H1 (cell line): ENCODE measurements around the gene SFMBT2. TPM values are rescaled to one million over a fixed set of nuclear protein-coding genes. Genes with fewer than 3 reads are reported as not detected.

ENCODE experiments used
- CTCF ChIA-PET: fragments of 300-600 bp; sonication (Branson Sonifier 250); formaldehyde crosslinking; loops from one replicate; lab custom pipeline; 2021; ENCODE audit not compliant: partially characterized antibody; lab: Charles Lee
- POLR2A ChIA-PET: fragments of 300-600 bp; sonication (Branson Sonifier 250); formaldehyde crosslinking; loops from one replicate; lab custom pipeline; 2021; ENCODE audit warnings: inconsistent platforms; ENCODE audit not compliant: partially characterized antibody; lab: Charles Lee
- DNase-seq, 2 experiments: peaks; one replicate each; pipeline versions ENCODE4 v3.0.0 to v3.0.0-alpha.2; 2010 to 2022; ENCODE audit warnings: low spot score in 2 of 2, low read depth in 1 of 2, mixed read lengths in 1 of 2
- FAIRE-seq: peaks from 2 replicates; lab custom pipeline; 2011; peaks lifted over from hg19 to GRCh38; lab: Jason Lieb, UNC
- H2AFZ ChIP-seq: 2 replicates; pipeline ENCODE4 v1.8.1; 2012; ENCODE audit warnings: low read length, inconsistent platforms
- H2AK5ac ChIP-seq: 2 replicates; pipeline ENCODE4 v1.6.1; 2013; ENCODE audit warnings: low read depth, low read length
- H2BK120ac ChIP-seq: replicated peaks from 2 replicates; pipeline ENCODE3; 2013; ENCODE audit warnings: low read depth, low read length, inconsistent platforms
- H2BK12ac ChIP-seq: 2 replicates; pipeline ENCODE4 v1.6.1; 2013; ENCODE audit warnings: low read depth, low read length
- H2BK15ac ChIP-seq: 2 replicates; pipeline ENCODE4 v1.6.1; 2013; ENCODE audit warnings: low read length
- H2BK20ac ChIP-seq: 2 replicates; pipeline ENCODE4 v1.6.1; 2013; ENCODE audit warnings: low read length
- H2BK5ac ChIP-seq: 2 replicates; pipeline ENCODE4 v1.6.1; 2013; ENCODE audit warnings: low read depth, low read length
- H3K14ac ChIP-seq: 2 replicates; pipeline ENCODE4 v1.6.1; 2013; ENCODE audit warnings: inconsistent platforms; ENCODE audit not compliant: insufficient read length
- H3K18ac ChIP-seq: 2 replicates; pipeline ENCODE4 v1.6.1; 2013; ENCODE audit warnings: low read length; ENCODE audit errors: extremely low read depth
- H3K23ac ChIP-seq: 2 replicates; pipeline ENCODE4 v1.6.1; 2013; ENCODE audit warnings: inconsistent platforms; ENCODE audit not compliant: insufficient read length
- H3K23me2 ChIP-seq: 2 replicates; pipeline ENCODE4 v1.6.1; 2013; ENCODE audit warnings: low read depth, low read length
- H3K27ac ChIP-seq: 2 replicates; pipeline ENCODE4 v1.6.1; 2011; ENCODE audit warnings: low read depth, low read length, inconsistent platforms
- H3K27me3 ChIP-seq, 4 experiments: replicated peaks in 1 of 4; 1 replicate in 1 of 4; 2 replicates in 3 of 4; pipeline versions ENCODE4 v1.6.1 to v1.8.1; 2011 to 2013; ENCODE audit warnings: low read length in 3 of 4, mild to moderate bottlenecking in 3 of 4, inconsistent platforms in 2 of 4, mixed read lengths in 2 of 4, moderate library complexity in 1 of 4; ENCODE audit not compliant: control insufficient read depth in 3 of 4, insufficient read depth in 3 of 4; ENCODE audit errors: extremely low read depth in 1 of 4
- H3K36me3 ChIP-seq, 4 experiments: 2 replicates each; pipeline versions ENCODE4 v1.6.1 to v1.8.1; 2011 to 2013; ENCODE audit warnings: mild to moderate bottlenecking in 4 of 4, low read length in 3 of 4, moderate library complexity in 2 of 4, control low read depth in 1 of 4, inconsistent platforms in 1 of 4; ENCODE audit not compliant: insufficient read depth in 4 of 4, control insufficient read depth in 2 of 4
- H3K4ac ChIP-seq: replicated peaks from 2 replicates; pipeline ENCODE3; 2013; ENCODE audit warnings: low read length, low read depth, mixed read lengths, inconsistent platforms; ENCODE audit not compliant: insufficient read length
- H3K4me1 ChIP-seq, 4 experiments: replicated peaks in 1 of 4; 1 replicate in 1 of 4; 2 replicates in 3 of 4; pipeline versions ENCODE4 v1.6.1 to v1.8.1; 2011 to 2013; ENCODE audit warnings: low read length in 3 of 4, inconsistent platforms in 2 of 4, mixed read lengths in 1 of 4; ENCODE audit not compliant: insufficient read depth in 4 of 4, control insufficient read depth in 3 of 4
- H3K4me2 ChIP-seq, 2 experiments: 2 replicates each; pipeline versions ENCODE4 v1.6.1 to v1.8.1; 2011 to 2013; ENCODE audit warnings: low read depth in 2 of 2, low read length in 2 of 2, control low read depth in 1 of 2, inconsistent platforms in 1 of 2, mild to moderate bottlenecking in 1 of 2; ENCODE audit not compliant: insufficient read depth in 1 of 2
- H3K4me3 ChIP-seq, 4 experiments: fragments of 200-600, 300-600 bp in 1 of 4; sonication (generic), shearing (Covaris generic), sonication (Bioruptor Twin) in 1 of 4; 2 replicates each; pipeline versions ENCODE4 v1.5.1 to v1.8.1; 2011 to 2016; ENCODE audit warnings: low read length in 4 of 4, low read depth in 3 of 4, control low read depth in 2 of 4, inconsistent platforms in 2 of 4, mild to moderate bottlenecking in 2 of 4, mixed read lengths in 1 of 4, moderate library complexity in 1 of 4; ENCODE audit not compliant: insufficient read depth in 2 of 4; ENCODE audit errors: extremely low read depth in 1 of 4
- H3K56ac ChIP-seq: replicated peaks from 2 replicates; pipeline ENCODE3; 2013; ENCODE audit warnings: low read depth, mild to moderate bottlenecking, mixed read lengths, low read length, inconsistent platforms; ENCODE audit not compliant: insufficient read length
- H3K79me1 ChIP-seq: 2 replicates; pipeline ENCODE4 v1.6.1; 2013; ENCODE audit warnings: low read depth, low read length, control low read depth
- H3K79me2 ChIP-seq, 2 experiments: 2 replicates each; pipeline versions ENCODE4 v1.6.1 to v1.8.1; 2012 to 2013; ENCODE audit warnings: low read length in 2 of 2, mild to moderate bottlenecking in 2 of 2, inconsistent platforms in 1 of 2; ENCODE audit not compliant: insufficient read depth in 2 of 2, control insufficient read depth in 1 of 2
- H3K9ac ChIP-seq, 4 experiments: replicated peaks in 1 of 4; 1 replicate in 1 of 4; 2 replicates in 3 of 4; pipeline versions ENCODE4 v1.6.1 to v1.8.1; 2011 to 2013; ENCODE audit warnings: low read depth in 3 of 4, low read length in 3 of 4, control low read depth in 2 of 4, mild to moderate bottlenecking in 2 of 4, moderate library complexity in 2 of 4, inconsistent platforms in 1 of 4; ENCODE audit errors: extremely low read depth in 1 of 4
- H3K9me3 ChIP-seq, 2 experiments: 2 replicates each; pipeline versions ENCODE4 v1.6.1 to v1.8.1; 2012 to 2013; ENCODE audit warnings: mild to moderate bottlenecking in 2 of 2, moderate library complexity in 2 of 2, control low read depth in 1 of 2, inconsistent platforms in 1 of 2, low read depth in 1 of 2, low read length in 1 of 2, mixed read lengths in 1 of 2; ENCODE audit not compliant: insufficient read depth in 2 of 2
- H4K20me1 ChIP-seq, 2 experiments: replicated peaks in 1 of 2; 2 replicates each; pipeline versions ENCODE3 to v1.8.1; 2011 to 2013; ENCODE audit warnings: inconsistent platforms in 2 of 2, low read length in 2 of 2, mild to moderate bottlenecking in 1 of 2; ENCODE audit not compliant: insufficient read depth in 2 of 2, control insufficient read depth in 1 of 2
- H4K5ac ChIP-seq: 2 replicates; pipeline ENCODE4 v1.6.1; 2013; ENCODE audit warnings: low read length, low read depth, mixed read lengths, inconsistent platforms; ENCODE audit not compliant: insufficient read length
- H4K8ac ChIP-seq: 2 replicates; pipeline ENCODE4 v1.8.0; 2013; ENCODE audit warnings: mild to moderate bottlenecking, moderate library complexity, low read length, inconsistent platforms; ENCODE audit not compliant: insufficient read depth; ENCODE audit errors: extremely low read depth
- H4K91ac ChIP-seq: replicated peaks from 2 replicates; pipeline ENCODE3; 2013; ENCODE audit warnings: low read length, mixed read lengths, inconsistent platforms; ENCODE audit not compliant: insufficient read length
- CHD1 ChIP-seq: IDR thresholded peaks from 2 replicates; pipeline ENCODE4 v1.6.1; 2012; ENCODE audit warnings: low read depth, low read length, improper control_type of control experiment
- CTCF ChIP-seq, 3 experiments: IDR thresholded peaks; 1 replicate in 2 of 3; 2 replicates in 1 of 3; pipeline versions ENCODE4 v1.5.1 to v1.6.1; 2011; ENCODE audit warnings: low read length in 3 of 3, mild to moderate bottlenecking in 3 of 3, inconsistent platforms in 2 of 3, low read depth in 1 of 3, moderate library complexity in 1 of 3; ENCODE audit not compliant: insufficient read depth in 1 of 3; ENCODE audit errors: control extremely low read depth in 1 of 3
- EGR1 ChIP-seq: IDR thresholded peaks from 2 replicates; pipeline ENCODE4 v1.6.1; 2011; ENCODE audit warnings: low read depth, low read length, borderline replicate concordance
- EP300 ChIP-seq, 2 experiments: IDR thresholded peaks; 1 replicate in 1 of 2; 2 replicates in 1 of 2; pipeline ENCODE4 v1.6.1; 2011 to 2012; ENCODE audit warnings: low read depth in 2 of 2, low read length in 2 of 2, mild to moderate bottlenecking in 2 of 2, borderline replicate concordance in 1 of 2, inconsistent platforms in 1 of 2, moderate library complexity in 1 of 2
- EZH2 ChIP-seq: fragments of 200-600 bp; sonication (generic); IDR thresholded peaks from 2 replicates; pipeline ENCODE4 v1.7.1; 2012; ENCODE audit warnings: low read depth, mild to moderate bottlenecking, moderate library complexity, low read length, inconsistent platforms; ENCODE audit not compliant: severe bottlenecking
- KDM1A ChIP-seq: fragments of 200-600, 300-600 bp; sonication (generic); IDR thresholded peaks from 2 replicates; pipeline ENCODE4 v1.7.1; 2016; ENCODE audit warnings: mild to moderate bottlenecking, low read length, borderline replicate concordance
- POLR2A ChIP-seq, 2 experiments: IDR thresholded peaks; 1 replicate in 1 of 2; 2 replicates in 1 of 2; pipeline ENCODE4 v1.6.1; 2011; ENCODE audit warnings: low read depth in 2 of 2, low read length in 2 of 2, mild to moderate bottlenecking in 2 of 2; ENCODE audit errors: control extremely low read depth in 1 of 2
- POLR2AphosphoS5 ChIP-seq: IDR thresholded peaks from 2 replicates; pipeline ENCODE4 v1.6.1; 2011; ENCODE audit warnings: low read depth, low read length
- SIX5 ChIP-seq: IDR thresholded peaks from 2 replicates; pipeline ENCODE4 v1.6.1; 2011; ENCODE audit warnings: mild to moderate bottlenecking, low read depth, low read length
- TBP ChIP-seq: IDR thresholded peaks from 2 replicates; pipeline ENCODE4 v1.6.1; 2011; ENCODE audit warnings: low read depth, low read length, improper control_type of control experiment
- WGBS, 2 experiments: shearing (Covaris generic) in 1 of 2; methylation state at CpG; one replicate each; pipeline versions ENCODE4 v1.1.6 to v1.1.7; 2013 to 2015; ENCODE audit warnings: low lambda C conversion rate in 2 of 2, mixed read lengths in 2 of 2, inconsistent platforms in 1 of 2, low coverage in 1 of 2, missing lambda C conversion rate in 1 of 2; ENCODE audit not compliant: insufficient replicate concordance in 2 of 2, insufficient coverage in 1 of 2, insufficient read length in 1 of 2; ENCODE audit errors: extremely low coverage in 1 of 2, missing lambda C conversion rate in 1 of 2; 5-methylcytosine and 5-hydroxymethylcytosine counted together
- polyA plus RNA-seq, 7 experiments: library from polyadenylated mRNA; depleted of rRNA in 3 of 7; stranded (reverse) in 5 of 7; unstranded in 2 of 7; fragments of >200 nt in 5 of 7; fragments of 200-250 nt in 2 of 7; gene quantifications; 1 replicate in 5 of 7; 2 replicates in 1 of 7; 4 replicates in 1 of 7; pipeline versions ENCODE4 v1.2.1 to v1.2.3, GENCODE V29; 2011 to 2013; ENCODE audit warnings: missing spikeins in 2 of 7, mixed read lengths in 2 of 7
- total RNA-seq: library from RNA; stranded (reverse); fragmentation: NEBNext Ultra II Directional; extraction: Animal tissue kit (Norgen Biotek cat#: 25700); gene quantifications from 2 replicates; pipeline ENCODE4 v1.2.1, GENCODE V29; 2021

The SFMBT2 gene
- total and polyA plus RNA-seq, 2 of the 8 experiments (the other 6 are each of a cell fraction or from before 2014, with no cell fraction given): 2.9 to 11.0 TPM

- CTCF ChIA-PET: interaction anchor here (0.7 to 1.1 kb wide), 2 partner anchors 11 to 480 kb away, joined by 3 to 5 read pairs; partner anchors contain the start of gene SFMBT2
- no peaks in the 10 kb centered on the region for H3K27me3 ChIP-seq
- no peak overlapping the region for H3K27ac ChIP-seq
- H3K4me2 ChIP-seq: no peak overlapping the region
- peaks cover 0 to 77% of the 10 kb centered on the region in 2 experiments; a peak in 3 of 4 replicates for H3K79me2 ChIP-seq
- peaks cover 4% of the 10 kb centered on the region in 2 experiments for H4K20me1 ChIP-seq
- peaks cover 7% of the 10 kb centered on the region for H3K79me1 ChIP-seq
- no peaks in the 10 kb centered on the region for H3K36me3 ChIP-seq
- H3K56ac ChIP-seq: no peak overlapping the region
- H3K9ac ChIP-seq: no peak overlapping the region
- H3K18ac ChIP-seq: no peak overlapping the region
- H3K4me3 ChIP-seq: no peak overlapping the region
- H2AK5ac ChIP-seq: no peak overlapping the region
- FAIRE-seq (no peak), DNase-seq (no peak)
- no peak overlapping the region for H4K8ac ChIP-seq
- no peak overlapping the region for H4K91ac ChIP-seq
- H2BK12ac ChIP-seq: no peak overlapping the region
- POLR2A ChIA-PET: interaction anchor here (0.6 kb wide), 1 partner anchor 525 kb away, joined by 3 read pairs; no protein-coding TSS in a partner anchor
- H2BK120ac ChIP-seq: no peak overlapping the region
- H3K4ac ChIP-seq: no peak overlapping the region
- H2BK5ac ChIP-seq: no peak overlapping the region
- WGBS, 2 experiments: 90% methylated on average over 10 of the region's 10 CpGs; no CpG with 5 or more reads in 1 of the 2 experiments
- H3K23me2 ChIP-seq: no peaks in the 10 kb centered on the region
- no peak overlapping the region for H2BK15ac ChIP-seq
- no peak overlapping the region for H3K23ac ChIP-seq
- no peak overlapping the region for H2AFZ ChIP-seq
- no peaks in the 10 kb centered on the region for H3K9me3 ChIP-seq
- H4K5ac ChIP-seq: no peak overlapping the region
- H2BK20ac ChIP-seq: no peak overlapping the region
- no peak overlapping the region for H3K14ac ChIP-seq
- H3K4me1 ChIP-seq: peaks cover 0 to 3% (median 1%) of the 10 kb centered on the region in 4 experiments; a peak in 2 of 7 replicates
- TF ChIP-seq EP300 (IDR thresholded peaks at IDR 0.05; ENCODE audit: borderline replicate concordance in 1 of 2, low read depth in 2 of 2, low read length in 2 of 2) (no peak), CHD1 (no peak), EGR1 (no peak), POLR2AphosphoS5 (no peak), TBP (no peak), POLR2A (IDR thresholded peaks at IDR 0.05; ENCODE audit: control extremely low read depth in 1 of 2, low read depth in 2 of 2, low read length in 2 of 2) (no peak), SIX5 (no peak), KDM1A (no peak), EZH2 (no peak), CTCF (IDR thresholded peaks at IDR 0.05; ENCODE audit: control extremely low read depth in 1 of 3, insufficient read depth in 1 of 3, low read depth in 1 of 3, low read length in 3 of 3) (no peak)
These were observed 10.6 kb downstream of the SFMBT2 start for GRCh38 chr10:7400068-7400715.
